HepG2 (cell line): ENCODE data around the gene KCNMA1. TPM values are rescaled to one million over a fixed set of nuclear protein-coding genes. Genes with fewer than 3 reads are reported as not detected.

Source experiments
- ATAC-seq: fragments of 200-7000 bp; cut with Tn5 transposase; 3 replicates; pipeline ENCODE4 v1.9.1; 2020; ENCODE audit warnings: mild to moderate bottlenecking, moderate library complexity
- BruUV-seq: library from RNA; stranded (reverse); fragments of 400-500 nt; replicated peaks from 2 replicates; lab custom pipeline; 2021; lab: Mats Ljungman, UMichigan
- CTCF ChIA-PET: fragments of 300-600 bp; formaldehyde crosslinking; extraction: SDS; loops from one replicate; lab custom pipeline; 2021; ENCODE audit warnings: low total read pairs, inconsistent platforms, low intra/inter-chr PET ratio; lab: Yijun Ruan, JAX
- POLR2A ChIA-PET: fragments of 350-600 bp; sonication (Branson Sonifier 250); formaldehyde crosslinking; loops from one replicate; lab custom pipeline; 2020; ENCODE audit warnings: antibody characterized with exemption, inconsistent platforms; lab: Yijun Ruan, JAX
- DNase-seq: peaks from one replicate; pipeline ENCODE4 v3.0.0-alpha.2; 2015; ENCODE audit warnings: low spot score
- FAIRE-seq: peaks from 3 replicates; lab custom pipeline; 2011; peaks lifted over from hg19 to GRCh38; lab: Jason Lieb, UNC
- H2AFZ ChIP-seq: one replicate; pipeline ENCODE4 v1.6.1; 2011; ENCODE audit warnings: low read length, inconsistent platforms
- H3K27ac ChIP-seq: fragments of 300-600 bp; 3 replicates; pipeline ENCODE4 v1.8.0; 2011; ENCODE audit warnings: mixed run types, mild to moderate bottlenecking, mixed read lengths, low read length, inconsistent platforms; ENCODE audit not compliant: insufficient read depth; ENCODE audit errors: extremely low read length
- H3K27me3 ChIP-seq, 2 experiments: fragments of 200-600 bp in 1 of 2; 2 replicates in 1 of 2; 3 replicates in 1 of 2; pipeline versions ENCODE4 v1.6.0 to v1.8.0; 2011; ENCODE audit warnings: low read length in 2 of 2, mild to moderate bottlenecking in 2 of 2, moderate library complexity in 2 of 2, inconsistent platforms in 1 of 2; ENCODE audit not compliant: insufficient read depth in 2 of 2, control insufficient read depth in 1 of 2
- H3K36me3 ChIP-seq, 2 experiments: fragments of 200-600 bp in 1 of 2; replicated peaks in 1 of 2; 2 replicates in 1 of 2; 3 replicates in 1 of 2; pipeline versions ENCODE4 v1.5.1 to v1.8.0; 2011; ENCODE audit warnings: low read length in 2 of 2, inconsistent platforms in 1 of 2; ENCODE audit not compliant: insufficient read depth in 2 of 2, control insufficient read depth in 1 of 2
- H3K4me1 ChIP-seq: 2 replicates; pipeline ENCODE4 v1.5.1; 2012; ENCODE audit warnings: low read length, inconsistent platforms; ENCODE audit not compliant: insufficient read depth
- H3K4me2 ChIP-seq: 2 replicates; pipeline ENCODE4 v1.6.0; 2011; ENCODE audit warnings: low read depth, low read length, inconsistent platforms
- H3K4me3 ChIP-seq, 3 experiments: fragments of 200-600 bp in 1 of 3; sonication (generic), shearing (Covaris generic) in 1 of 3; replicated peaks in 1 of 3; 2 replicates each; pipeline ENCODE4 v1.5.1; 2011 to 2016; ENCODE audit warnings: low read length in 3 of 3, inconsistent platforms in 2 of 3, low read depth in 2 of 3, mild to moderate bottlenecking in 2 of 3, control low read depth in 1 of 3, mixed read lengths in 1 of 3; ENCODE audit not compliant: insufficient read depth in 1 of 3
- H3K79me2 ChIP-seq: one replicate; pipeline ENCODE4 v1.6.1; 2011; ENCODE audit warnings: low read length, inconsistent platforms; ENCODE audit not compliant: insufficient read depth
- H3K9ac ChIP-seq: 2 replicates; pipeline ENCODE4 v1.6.0; 2011; ENCODE audit warnings: mild to moderate bottlenecking, low read depth, low read length, inconsistent platforms; ENCODE audit not compliant: insufficient read depth
- H3K9me3 ChIP-seq: 2 replicates; pipeline ENCODE4 v1.5.1; 2012; ENCODE audit warnings: mild to moderate bottlenecking, low read length
- H4K20me1 ChIP-seq: 2 replicates; pipeline ENCODE4 v1.6.0; 2011; ENCODE audit warnings: inconsistent platforms, mild to moderate bottlenecking, low read length, moderate library complexity; ENCODE audit not compliant: insufficient read depth
- ARNTL ChIP-seq: sonication (generic); formaldehyde crosslinking; IDR thresholded peaks from 2 replicates; pipeline ENCODE4 v1.4.0; 2020; ENCODE audit warnings: mild to moderate bottlenecking, missing genetic modification reagents
- CERS6 ChIP-seq: sonication (generic); formaldehyde crosslinking; IDR thresholded peaks from 2 replicates; pipeline ENCODE4 v1.5.0; 2020; ENCODE audit warnings: missing genetic modification reagents
- DDIT3 ChIP-seq: sonication (generic); formaldehyde crosslinking; IDR thresholded peaks from 2 replicates; pipeline ENCODE4 v1.4.0; 2020; ENCODE audit warnings: mild to moderate bottlenecking, missing genetic modification reagents
- GLI4 ChIP-seq: sonication (generic); formaldehyde crosslinking; IDR thresholded peaks from 2 replicates; pipeline ENCODE4 v1.5.1; 2020; ENCODE audit warnings: missing genetic modification reagents, mild to moderate bottlenecking, moderate library complexity, borderline replicate concordance
- HOXA9 ChIP-seq: sonication (generic); formaldehyde crosslinking; IDR thresholded peaks from 2 replicates; pipeline ENCODE4 v1.8.1; 2022; ENCODE audit warnings: missing genetic modification reagents, mild to moderate bottlenecking, moderate library complexity, borderline replicate concordance
- KDM5A ChIP-seq: fragments of 200-600 bp; sonication (generic); IDR thresholded peaks from 2 replicates; pipeline ENCODE4 v1.7.0; 2018; ENCODE audit warnings: antibody characterized with exemption, mild to moderate bottlenecking, low read length, borderline replicate concordance
- MTF2 ChIP-seq: sonication (generic); formaldehyde crosslinking; IDR thresholded peaks from 2 replicates; pipeline ENCODE4 v1.5.0; 2020; ENCODE audit warnings: missing genetic modification reagents, borderline replicate concordance
- NFE2L2 ChIP-seq: fragments of 150-350 bp; IDR thresholded peaks from 2 replicates; pipeline ENCODE4 v1.6.1; 2014; ENCODE audit warnings: low read length
- NFYC ChIP-seq: IDR thresholded peaks from 2 replicates; pipeline ENCODE4 v1.6.1; 2016; ENCODE audit warnings: missing genetic modification reagents, missing compliant biosample characterization
- PAWR ChIP-seq: sonication (generic); formaldehyde crosslinking; IDR thresholded peaks from 2 replicates; pipeline ENCODE4 v1.4.0; 2020; ENCODE audit warnings: missing genetic modification reagents, mild to moderate bottlenecking, borderline replicate concordance
- POLR2G ChIP-seq: fragments of 200-400 bp; formaldehyde crosslinking; IDR thresholded peaks from 2 replicates; pipeline ENCODE4 v1.6.1; 2018; ENCODE audit warnings: mild to moderate bottlenecking, low read depth, low read length, moderate library complexity
- UBTF ChIP-seq: sonication (generic); formaldehyde crosslinking; IDR thresholded peaks from 2 replicates; pipeline ENCODE4 v1.4.0; 2020; ENCODE audit warnings: mild to moderate bottlenecking, missing genetic modification reagents
- ZBTB43 ChIP-seq: sonication (generic); formaldehyde crosslinking; conservative IDR thresholded peaks from 2 replicates; pipeline ENCODE4 v1.4.0; 2020; ENCODE audit warnings: missing genetic modification reagents
- ZNF484 ChIP-seq: sonication (generic); formaldehyde crosslinking; IDR thresholded peaks from 2 replicates; pipeline ENCODE4 v1.5.1; 2020; ENCODE audit warnings: mild to moderate bottlenecking, low read depth, missing genetic modification reagents, borderline replicate concordance
- ZNF563 ChIP-seq: sonication (generic); formaldehyde crosslinking; IDR thresholded peaks from 2 replicates; pipeline ENCODE4 v1.8.0; 2022; ENCODE audit warnings: mild to moderate bottlenecking, moderate library complexity, missing genetic modification reagents
- ZNF660 ChIP-seq: sonication (generic); formaldehyde crosslinking; IDR thresholded peaks from 2 replicates; pipeline ENCODE4 v1.5.1; 2020; ENCODE audit warnings: mild to moderate bottlenecking, low read depth, missing genetic modification reagents, borderline replicate concordance
- WGBS: methylation state at CpG from one replicate; pipeline ENCODE4 v1.1.6; 2017; ENCODE audit warnings: low lambda C conversion rate; 5-methylcytosine and 5-hydroxymethylcytosine counted together
- in situ Hi-C: cut with HindIII; loops from 2 replicates; pipeline ENCODE4 v1.10.0; 2017; ENCODE audit warnings: low pct_unique_long_range_greater_than_20kb; ENCODE audit not compliant: extremely low pct_ligation_motif_present
- intact Hi-C: fragments of 100-400 bp; cut with micrococcal nuclease; formaldehyde crosslinking; loops from one replicate; pipeline ENCODE4 v1.10.0; 2022; ENCODE audit not compliant: unreplicated experiment
- polyA plus RNA-seq, 8 experiments: library from polyadenylated mRNA; depleted of rRNA in 3 of 8; stranded (reverse) in 7 of 8; unstranded in 1 of 8; fragments of >200 nt; fragmentation: Illumina TruSeq in 4 of 8; extraction: Trizol in 4 of 8; gene quantifications; 2 replicates each; pipeline versions ENCODE4 v1.2.1 to v1.2.3, GENCODE V29; 2011 to 2016; ENCODE audit warnings: low read depth in 4 of 8, missing spikeins in 1 of 8, mixed read lengths in 1 of 8; ENCODE audit not compliant: insufficient read depth in 1 of 8
- total RNA-seq, 5 experiments: library from RNA; depleted of rRNA; stranded (reverse); fragments of >200 nt; fragmentation: Illumina TruSeq; extraction: Trizol; gene quantifications; 2 replicates each; pipeline ENCODE4 v1.2.3, GENCODE V29; 2016; ENCODE audit warnings: low read depth in 1 of 5

Gene KCNMA1
- total and polyA plus RNA-seq, 2 of the 13 experiments (the other 11 are each of a cell fraction or from before 2014, with no cell fraction given): 0.02 TPM; not detected in 1

- in situ Hi-C loops: no loop called here
- Histone ChIP-seq H3K4me1 (no peaks in the 10 kb centered on the region), H3K27me3 (peaks cover 1 to 3% of the 10 kb centered on the region in 2 experiments; a peak in 2 of 5 replicates), H3K4me2 (no peak overlapping the region), H2AFZ (no peak overlapping the region), H3K9me3 (no peaks in the 10 kb centered on the region), H4K20me1 (no peaks in the 10 kb centered on the region), H3K9ac (no peak overlapping the region), H3K27ac (no peak overlapping the region), H3K4me3 (no peak overlapping the region), H3K79me2 (no peaks in the 10 kb centered on the region), H3K36me3 (no peaks in the 10 kb centered on the region)
- POLR2A ChIA-PET: no interaction called here
- intact Hi-C loops: no loop called here
- FAIRE-seq (no peak), DNase-seq (no peak), ATAC-seq (no peak)
- 25% methylated on average over 5 of the region's 5 CpGs for WGBS
- CTCF ChIA-PET: no interaction called here
- TF ChIP-seq KDM5A: no peak
- no peak for TF ChIP-seq DDIT3 (CRISPR knock-in tag)
- no peak for TF ChIP-seq ZNF563 (CRISPR knock-in tag)
- no peak for TF ChIP-seq ZBTB43 (CRISPR knock-in tag)
- TF ChIP-seq ZNF660 (CRISPR knock-in tag): no peak
- TF ChIP-seq CERS6 (CRISPR knock-in tag): no peak
- TF ChIP-seq HOXA9: no peak
- no peak for TF ChIP-seq ARNTL (CRISPR knock-in tag)
- TF ChIP-seq MTF2: no peak
- TF ChIP-seq POLR2G: no peak
- TF ChIP-seq UBTF (CRISPR knock-in tag): no peak
- no peak for TF ChIP-seq NFE2L2
- no peak for TF ChIP-seq ZNF484 (CRISPR knock-in tag)
- no peak for TF ChIP-seq GLI4 (CRISPR knock-in tag)
- no peak for TF ChIP-seq PAWR (CRISPR knock-in tag)
- no peak for TF ChIP-seq NFYC (CRISPR knock-in tag)
- no TSS peak for BruUV-seq
Measured at GRCh38 chr10:77156406-77156879, 481.2 kb downstream of the KCNMA1 start.
